ENCODE measurements around the gene VPS16.

DNA sequence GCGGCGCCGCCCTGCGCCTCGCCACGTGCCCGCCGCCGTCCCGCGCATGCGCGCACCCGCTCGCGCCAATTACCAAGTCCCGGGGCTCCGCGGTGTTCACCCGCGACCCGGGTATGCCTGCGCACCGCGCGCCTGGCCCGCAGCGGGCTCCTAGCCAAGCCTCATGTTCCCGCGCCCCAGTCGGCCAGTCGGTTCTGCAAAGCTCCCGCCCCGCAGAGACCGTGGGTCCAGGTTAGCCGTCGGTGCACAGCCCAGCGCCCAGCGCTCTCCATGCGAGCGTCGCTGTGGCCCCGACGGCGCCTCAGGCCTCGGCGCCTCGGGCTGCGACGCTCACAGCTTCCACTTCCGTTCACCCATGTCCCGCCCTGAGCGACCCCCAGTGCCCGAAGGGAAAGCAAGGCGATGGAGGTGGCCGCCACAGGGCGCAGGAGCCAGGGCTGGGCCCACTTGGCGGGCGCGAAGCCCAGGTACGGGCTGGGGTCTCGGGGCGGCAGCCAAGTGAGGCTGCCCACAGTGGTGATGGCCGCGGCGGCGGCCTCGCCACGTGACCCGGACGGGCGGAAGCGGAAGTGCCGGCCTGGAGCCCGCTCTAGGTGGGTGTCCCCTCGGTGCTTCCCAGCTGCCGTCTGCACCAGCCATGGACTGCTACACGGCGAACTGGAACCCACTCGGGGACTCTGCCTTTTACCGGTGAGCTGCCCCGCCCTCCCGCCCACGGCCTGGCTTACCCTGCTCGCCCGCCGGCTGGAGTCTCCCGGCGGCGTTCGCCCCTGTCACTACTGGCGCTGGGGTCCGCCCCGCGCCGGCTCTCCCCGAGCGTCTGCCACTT is at the start of gene VPS16, which contains the start of gene PCED1A:
- no peak for TF ChIP-seq EZH2phosphoT487 (IDR thresholded peaks at IDR 0.05; ENCODE audit: insufficient read depth, low read depth)
- no peak for TF ChIP-seq EZH2 (IDR thresholded peaks at IDR 0.05; ENCODE audit: insufficient read depth, poor library complexity, severe bottlenecking)
